ENCODE results near the gene CRYBA2. TPM values are rescaled to one million over a fixed set of nuclear protein-coding genes. Genes with fewer than 3 reads are reported as not detected.

The CRYBA2 gene
- total and polyA plus RNA-seq, 2 donors (not counting 3 experiments of a cell fraction or from before 2014, with no cell fraction given), result not detected

GRCh38 chr2:219022041-219022440 lies 28.8 kb upstream of the CRYBA2 start:
- Histone ChIP-seq H2AFZ (ENCODE audit: low read depth, low read length) (no peak overlapping the region), H3K27ac (ENCODE audit: insufficient read depth, low read depth, low read length) (no peak overlapping the region), H3K4me2 (ENCODE audit: insufficient read depth, low read length) (no peak overlapping the region), H3K9me1 (replicated peaks; ENCODE audit: control insufficient read depth, extremely low read depth, insufficient read depth, low read length) (no peaks in the 10 kb centered on the region), H4K20me1 (replicated peaks; ENCODE audit: control insufficient read depth, extremely low read depth, insufficient read depth, low read length) (no peaks in the 10 kb centered on the region), H3K36me3 (ENCODE audit: control insufficient read depth in 2 of 2, extremely low read depth in 1 of 2, insufficient read depth in 2 of 2, low read length in 2 of 2) (no peaks in the 10 kb centered on the region), H3K9ac (replicated peaks; ENCODE audit: extremely low read depth, insufficient read depth, low read length) (no peak overlapping the region), H3K4me1 (ENCODE audit: control insufficient read depth, extremely low read depth, insufficient read depth, low read length) (no peaks in the 10 kb centered on the region), H3K79me2 (ENCODE audit: control insufficient read depth, insufficient read depth, low read length) (no peaks in the 10 kb centered on the region), H3K27me3 (ENCODE audit: control insufficient read depth in 2 of 2, insufficient read depth in 2 of 2, low read length in 2 of 2) (peaks cover 0 to 7% of the 10 kb centered on the region in 2 experiments), H3K9me3 (replicated peaks; ENCODE audit: control insufficient read depth, insufficient read depth, low read length) (no peaks in the 10 kb centered on the region), H3K4me3 (replicated peaks in 1 of 3; ENCODE audit: insufficient read depth in 1 of 3, low read depth in 1 of 3, low read length in 3 of 3) (no peak overlapping the region)
- FAIRE-seq, result no peak
- TF ChIP-seq JUN (IDR thresholded peaks at IDR 0.05; ENCODE audit: borderline replicate concordance, insufficient read depth, insufficient read length, low read depth) (no peak), MAX (IDR thresholded peaks at IDR 0.05; ENCODE audit: insufficient read depth, insufficient read length) (no peak), EZH2 (IDR thresholded peaks at IDR 0.05; ENCODE audit: borderline replicate concordance, low read depth, low read length, severe bottlenecking) (no peak), GATA2 (IDR thresholded peaks at IDR 0.05; ENCODE audit: insufficient read depth, insufficient read length, low read depth, low read length) (no peak), POLR2AphosphoS5 (IDR thresholded peaks at IDR 0.05; ENCODE audit: insufficient read depth, low read depth, low read length) (no peak), FOS (IDR thresholded peaks at IDR 0.05; ENCODE audit: borderline replicate concordance, insufficient read depth, low read length) (no peak), MYC (IDR thresholded peaks at IDR 0.05; ENCODE audit: low read depth, low read length) (no peak), POLR2A (IDR thresholded peaks at IDR 0.05; ENCODE audit: low read depth, low read length) (no peak), CTCF (IDR thresholded peaks at IDR 0.05; ENCODE audit: extremely low read depth in 1 of 2, insufficient read depth in 1 of 2, low read depth in 1 of 2, low read length in 2 of 2) (no peak)
- BruUV-seq (replicated peaks), result no TSS peak
- intact Hi-C loops (cut with micrococcal nuclease) (no loop called here), dilution Hi-C loops (cut with MboI; ENCODE audit: extremely low pct_ligation_motif_present, low sequenced_read_pairs) (no loop called here)
- no peak for DNase-seq (ENCODE audit: low read depth, low spot score)
- ChIA-PET POLR2A (no interaction called here), CTCF (interaction anchor here (0.7 to 3.6 kb wide), 2 partner anchors 8 to 42 kb away, joined by 3 to 37 read pairs; no protein-coding TSS in a partner anchor)
